B cell (primary cell): ENCODE data around the gene MAPT. TPM values are rescaled to one million over a fixed set of nuclear protein-coding genes. Genes with fewer than 3 reads are reported as not detected.

ENCODE experiments used
- ATAC-seq: fragments of 200-7000 bp; cut with Tn5 transposase; one replicate; pipeline ENCODE4 v1.10.0; 2021; ENCODE audit warnings: low read depth, mild to moderate bottlenecking, moderate number of reproducible peaks, moderate library complexity
- CTCF ChIA-PET: fragments of 350-600 bp; sonication (Branson Sonifier 250); formaldehyde crosslinking; loops from one replicate; lab custom pipeline; 2021; ENCODE audit warnings: antibody characterized with exemption, inconsistent platforms; lab: Charles Lee
- POLR2A ChIA-PET: fragments of 350-600 bp; sonication (Branson Sonifier 250); formaldehyde crosslinking; loops from one replicate; lab custom pipeline; 2021; ENCODE audit warnings: antibody characterized with exemption; lab: Charles Lee
- DNase-seq: peaks from one replicate; pipeline ENCODE4 v3.0.0; 2013
- H2AFZ ChIP-seq: 2 replicates; pipeline ENCODE4 v1.6.1; 2012; ENCODE audit warnings: mild to moderate bottlenecking, low read depth, low read length; ENCODE audit not compliant: insufficient read depth, poor library complexity, severe bottlenecking
- H3K27ac ChIP-seq, 2 donors: 1 replicate in 1 of 2; 2 replicates in 1 of 2; pipeline ENCODE4 v1.5.1; 2012 to 2013; ENCODE audit warnings: low read length in 2 of 2, mild to moderate bottlenecking in 2 of 2, moderate library complexity in 1 of 2
- H3K27me3 ChIP-seq, 4 experiments: fragments of 200-600 bp in 1 of 4; sonication (generic) in 1 of 4; replicated peaks in 1 of 4; 1 replicate in 2 of 4; 2 replicates in 2 of 4; pipeline versions ENCODE4 v1.6.1 to v1.7.0; 2013 to 2016; ENCODE audit warnings: low read length in 3 of 4, mild to moderate bottlenecking in 2 of 4, mixed read lengths in 1 of 4, moderate library complexity in 1 of 4; ENCODE audit not compliant: insufficient read depth in 4 of 4, control insufficient read depth in 3 of 4; ENCODE audit errors: control extremely low read depth in 1 of 4
- H3K36me3 ChIP-seq, 2 experiments: replicated peaks in 1 of 2; 1 replicate in 1 of 2; 2 replicates in 1 of 2; pipeline versions ENCODE4 v1.6.1 to v1.7.1; 2013; ENCODE audit warnings: low read length in 1 of 2; ENCODE audit not compliant: insufficient read depth in 2 of 2, control insufficient read depth in 1 of 2; ENCODE audit errors: control extremely low read depth in 1 of 2, extremely low read depth in 1 of 2
- H3K4me1 ChIP-seq, 2 donors: fragments of 200-600 bp in 1 of 2; sonication (generic) in 1 of 2; 1 replicate in 1 of 2; 2 replicates in 1 of 2; pipeline versions ENCODE4 v1.5.1 to v1.6.1; 2013 to 2017; ENCODE audit warnings: low read length in 2 of 2; ENCODE audit not compliant: control insufficient read depth in 2 of 2, insufficient read depth in 2 of 2
- H3K4me2 ChIP-seq: replicated peaks from 2 replicates; pipeline ENCODE3; 2012; ENCODE audit warnings: mild to moderate bottlenecking, low read depth, low read length; ENCODE audit not compliant: poor library complexity, severe bottlenecking
- H3K4me3 ChIP-seq, 5 experiments: fragments of 200-600 bp in 1 of 5; sonication (generic) in 1 of 5; 1 replicate in 3 of 5; 2 replicates in 2 of 5; pipeline versions ENCODE4 v1.5.1 to v1.7.0; 2011 to 2016; ENCODE audit warnings: low read length in 4 of 5, mild to moderate bottlenecking in 4 of 5, low read depth in 2 of 5, control low read depth in 1 of 5, moderate library complexity in 1 of 5; ENCODE audit not compliant: insufficient read depth in 1 of 5; ENCODE audit errors: control extremely low read depth in 1 of 5, extremely low read depth in 1 of 5
- H3K79me2 ChIP-seq: fragments of 200-600 bp; sonication (generic); one replicate; pipeline ENCODE4 v1.6.0; 2016; ENCODE audit warnings: low read length; ENCODE audit not compliant: control insufficient read depth, insufficient read depth
- H3K9ac ChIP-seq: fragments of 200-600 bp; sonication (generic); 2 replicates; pipeline ENCODE4 v1.6.1; 2017; ENCODE audit warnings: mild to moderate bottlenecking, low read length, moderate library complexity
- H3K9me3 ChIP-seq, 3 donors: one replicate each; pipeline versions ENCODE4 v1.6.1 to v1.7.1; 2013; ENCODE audit warnings: low read length in 2 of 3; ENCODE audit not compliant: control insufficient read depth in 2 of 3, insufficient read depth in 1 of 3; ENCODE audit errors: control extremely low read depth in 1 of 3
- H4K20me1 ChIP-seq: 2 replicates; pipeline ENCODE4 v1.6.0; 2012; ENCODE audit warnings: mild to moderate bottlenecking, low read length; ENCODE audit not compliant: insufficient read depth, control insufficient read depth, poor library complexity, severe bottlenecking
- H3K27ac Mint-ChIP-seq: one replicate; pipeline ENCODE4 v1.8.0; 2021; ENCODE audit warnings: mixed read lengths
- H3K27me3 Mint-ChIP-seq: one replicate; pipeline ENCODE4 v1.8.0; 2021; ENCODE audit warnings: mixed read lengths
- H3K4me1 Mint-ChIP-seq: one replicate; pipeline ENCODE4 v1.8.0; 2021; ENCODE audit warnings: mixed read lengths
- H3K4me3 Mint-ChIP-seq: one replicate; pipeline ENCODE4 v1.8.0; 2021; ENCODE audit warnings: mixed read lengths
- H3K9me3 Mint-ChIP-seq: one replicate; pipeline ENCODE4 v1.8.0; 2022; ENCODE audit warnings: mixed read lengths; ENCODE audit not compliant: insufficient read depth
- CTCF ChIP-seq: fragments of 200-600 bp; IDR thresholded peaks from one replicate; pipeline ENCODE4 v1.8.0; 2022; ENCODE audit warnings: antibody characterized with exemption, mild to moderate bottlenecking
- EZH2 ChIP-seq: IDR thresholded peaks from 2 replicates; pipeline ENCODE4 v1.6.1; 2012; ENCODE audit warnings: borderline replicate concordance, low read depth, mild to moderate bottlenecking, moderate library complexity, low read length; ENCODE audit not compliant: insufficient read depth, poor library complexity, severe bottlenecking
- WGBS: methylation state at CpG from one replicate; pipeline ENCODE4 v1.1.5; 2013; ENCODE audit warnings: missing lambda C conversion rate; ENCODE audit not compliant: insufficient coverage; 5-methylcytosine and 5-hydroxymethylcytosine counted together
- intact Hi-C: fragments of 100-400 bp; cut with micrococcal nuclease; formaldehyde crosslinking; loops from one replicate; pipeline ENCODE4 v1.10.0; 2022
- polyA plus RNA-seq: library from polyadenylated mRNA; depleted of rRNA; stranded (reverse); fragments of >200 nt; gene quantifications from 2 replicates; pipeline ENCODE4 v1.2.3, GENCODE V29; 2012
- total RNA-seq, 2 donors: library from RNA; stranded (reverse); fragments of 120-200 nt in 1 of 2; gene quantifications; 1 replicate in 1 of 2; 2 replicates in 1 of 2; pipeline versions ENCODE4 v1.2.3 to v1.2.4, GENCODE V29; 2013 to 2022

MAPT gene
- total and polyA plus RNA-seq, 2 donors (not counting 1 experiment from before 2014, with no cell fraction given) = 0.13 to 0.20 TPM

GRCh38 chr17:45896803-45897693, 2.7 kb downstream of the MAPT start:
- H3K9me3 ChIP-seq = peaks cover 0 to 20% (median 0%) of the 10 kb centered on the region in 3 donors
- peak overlapping the region; percentile 100 for H3K4me2 ChIP-seq
- H3K79me2 ChIP-seq = no peaks in the 10 kb centered on the region
- H3K9ac ChIP-seq = no peak overlapping the region
- peaks cover 25% of the 10 kb centered on the region for H3K4me1 Mint-ChIP-seq
- H3K36me3 ChIP-seq = no peaks in the 10 kb centered on the region
- no peaks in the 10 kb centered on the region for H4K20me1 ChIP-seq
- H3K27me3 Mint-ChIP-seq = peaks cover 38% of the 10 kb centered on the region
- no peak overlapping the region for H3K4me3 ChIP-seq
- ATAC-seq (no peak), DNase-seq (peak; percentile 23)
- H3K4me3 Mint-ChIP-seq = peak overlapping the region; percentile 56
- H3K9me3 Mint-ChIP-seq = no peaks in the 10 kb centered on the region
- intact Hi-C loops = no loop called here
- H3K27me3 ChIP-seq = peaks cover 2 to 64% (median 46%) of the 10 kb centered on the region in 4 experiments
- POLR2A ChIA-PET = no interaction called here
- H2AFZ ChIP-seq = no peak overlapping the region
- no peak overlapping the region for H3K27ac Mint-ChIP-seq
- H3K27ac ChIP-seq = no peak overlapping the region
- WGBS = 9% methylated on average over 67 of the region's 67 CpGs
- H3K4me1 ChIP-seq = peaks cover 37 to 40% of the 10 kb centered on the region in 2 donors
- CTCF ChIA-PET = no interaction called here
- no peak for TF ChIP-seq EZH2
- no peak for TF ChIP-seq CTCF

- ATAC-seq (no peak), DNase-seq (no peak)
- no peak overlapping the region for H3K9ac ChIP-seq
- peaks cover 46% of the 10 kb centered on the region for H3K27me3 Mint-ChIP-seq
- H3K4me2 ChIP-seq = no peak overlapping the region
- no peak overlapping the region for H2AFZ ChIP-seq
- no peaks in the 10 kb centered on the region for H3K79me2 ChIP-seq
- no peak overlapping the region for H3K4me3 ChIP-seq
- no peak for TF ChIP-seq CTCF
- TF ChIP-seq EZH2 = no peak
- peaks cover 2 to 77% (median 52%) of the 10 kb centered on the region in 4 experiments for H3K27me3 ChIP-seq
- H3K36me3 ChIP-seq = no peaks in the 10 kb centered on the region
- POLR2A ChIA-PET = no interaction called here
- intact Hi-C loops = no loop called here
- H3K4me1 ChIP-seq = peaks cover 26 to 38% of the 10 kb centered on the region in 2 donors
- H3K9me3 Mint-ChIP-seq = no peaks in the 10 kb centered on the region
- no peak overlapping the region for H3K4me3 Mint-ChIP-seq
- H3K9me3 ChIP-seq = peaks cover 0 to 16% (median 0%) of the 10 kb centered on the region in 3 donors
- CTCF ChIA-PET = interaction anchor here (0.6 kb wide), 1 partner anchor 1743 kb away, joined by 5 read pairs; no protein-coding TSS in a partner anchor
- H3K4me1 Mint-ChIP-seq = peaks cover 17% of the 10 kb centered on the region
- H3K27ac ChIP-seq = no peak overlapping the region
- no peak overlapping the region for H3K27ac Mint-ChIP-seq
- 80% methylated on average over 1 of the region's 2 CpGs for WGBS
- H4K20me1 ChIP-seq = no peaks in the 10 kb centered on the region
Measured at GRCh38 chr17:45900136-45900535, 5.8 kb downstream of the MAPT start.
